HCT116 (cell line): Measurements from ENCODE around the gene KRTAP4-8. TPM values are rescaled to one million over a fixed set of nuclear protein-coding genes. Genes with fewer than 3 reads are reported as not detected.
"Not testable (repeated sequence)": the region's sequence is repeated elsewhere in the genome, so short reads cannot be mapped to it uniquely, and the experiment has no call there.

ENCODE experiments used
- ATAC-seq: fragments of 200-7000 bp; cut with Tn5 transposase; 2 replicates; pipeline ENCODE4 v1.9.1; 2020; ENCODE audit warnings: mild to moderate bottlenecking, moderate library complexity
- BruUV-seq: library from RNA; stranded (reverse); fragments of 400-500 nt; replicated peaks from 2 replicates; lab custom pipeline; 2021; lab: Mats Ljungman, UMichigan
- CTCF ChIA-PET: fragments of 300-600 bp; sonication (Branson Sonifier 250); formaldehyde crosslinking; loops from one replicate; lab custom pipeline; 2021; ENCODE audit warnings: antibody characterized with exemption; lab: Charles Lee
- POLR2A ChIA-PET: fragments of 300-600, 350-600 bp; sonication (Branson Sonifier 250); formaldehyde crosslinking; loops from one replicate; lab custom pipeline; 2021; ENCODE audit warnings: antibody characterized with exemption; lab: Charles Lee
- RAD21 ChIA-PET, 2 experiments: fragments of 300-600 bp; sonication (Branson Sonifier 250); formaldehyde crosslinking; loops; one replicate each; lab custom pipeline; 2023; ENCODE audit warnings: low total read pairs in 2 of 2; ENCODE audit not compliant: uncharacterized antibody in 2 of 2, unreplicated experiment in 2 of 2, low non-redundant PET in 1 of 2; lab: Charles Lee
- DNase-seq: peaks from one replicate; pipeline ENCODE4 v3.0.0-alpha.2; 2010; ENCODE audit warnings: low read depth, low spot score
- H2AFZ ChIP-seq: fragments of 200-600 bp; shearing (Covaris generic), sonication (generic); 2 replicates; pipeline ENCODE4 v1.6.1; 2017; ENCODE audit warnings: low read depth, mixed run types, mixed read lengths, antibody characterized with exemption, low read length; ENCODE audit not compliant: poor library complexity, severe bottlenecking
- H3K27ac ChIP-seq: 2 replicates; pipeline ENCODE4 v1.5.1; 2012; ENCODE audit warnings: low read depth, low read length
- H3K27me3 ChIP-seq: fragments of 200-600 bp; sonication (generic); 2 replicates; pipeline ENCODE4 v1.6.1; 2016; ENCODE audit warnings: mixed run types, low read length, mixed read lengths; ENCODE audit not compliant: insufficient read depth
- H3K36me3 ChIP-seq, 2 experiments: fragments of 200-500 bp in 1 of 2; fragments of 200-600 bp in 1 of 2; sonication (Bioruptor generic) in 1 of 2; sonication (generic) in 1 of 2; 2 replicates each; pipeline versions ENCODE4 v1.5.1 to v1.6.1; 2014 to 2016; ENCODE audit warnings: low read length in 2 of 2, inconsistent platforms in 1 of 2, mixed read lengths in 1 of 2, mixed run types in 1 of 2; ENCODE audit not compliant: insufficient read depth in 2 of 2, control insufficient read depth in 1 of 2
- H3K4me1 ChIP-seq, 2 experiments: fragments of 200-600 bp in 1 of 2; sonication (generic) in 1 of 2; 2 replicates each; pipeline versions ENCODE4 v1.5.1 to v1.6.1; 2012 to 2017; ENCODE audit warnings: low read length in 2 of 2, inconsistent platforms in 1 of 2, mild to moderate bottlenecking in 1 of 2, mixed read lengths in 1 of 2, mixed run types in 1 of 2, moderate library complexity in 1 of 2; ENCODE audit not compliant: insufficient read depth in 2 of 2, control insufficient read depth in 1 of 2
- H3K4me2 ChIP-seq: fragments of 200-600 bp; sonication (generic); 2 replicates; pipeline ENCODE4 v1.6.1; 2017; ENCODE audit warnings: mixed run types, low read length, mixed read lengths
- H3K4me3 ChIP-seq, 2 experiments: fragments of 200-600 bp in 1 of 2; sonication (generic) in 1 of 2; replicated peaks in 1 of 2; 2 replicates each; pipeline ENCODE4 v1.5.1; 2011 to 2016; ENCODE audit warnings: low read length in 2 of 2, control low read depth in 1 of 2, low read depth in 1 of 2, mild to moderate bottlenecking in 1 of 2, mixed read lengths in 1 of 2, mixed run types in 1 of 2
- H3K79me2 ChIP-seq: fragments of 200-600 bp; sonication (generic); 2 replicates; pipeline ENCODE4 v1.6.1; 2017; ENCODE audit warnings: mild to moderate bottlenecking, mixed run types, low read length, moderate library complexity, mixed read lengths; ENCODE audit not compliant: insufficient read depth
- H3K9ac ChIP-seq: fragments of 200-600 bp; sonication (generic); 2 replicates; pipeline ENCODE4 v1.6.1; 2016; ENCODE audit warnings: low read length, mixed read lengths
- H3K9me2 ChIP-seq: fragments of 200-600 bp; sonication (generic), shearing (Covaris generic); 2 replicates; pipeline ENCODE4 v1.6.1; 2017; ENCODE audit warnings: mixed run types, mild to moderate bottlenecking, moderate library complexity; ENCODE audit not compliant: insufficient read depth
- H3K9me3 ChIP-seq, 2 experiments: fragments of 200-500 bp in 1 of 2; fragments of 200-600 bp in 1 of 2; sonication (Bioruptor generic) in 1 of 2; sonication (generic) in 1 of 2; 2 replicates each; pipeline ENCODE4 v1.6.1; 2014 to 2017; ENCODE audit warnings: low read length in 2 of 2, mixed read lengths in 2 of 2, inconsistent platforms in 1 of 2, low read depth in 1 of 2, mild to moderate bottlenecking in 1 of 2, mixed run types in 1 of 2, moderate library complexity in 1 of 2; ENCODE audit not compliant: control insufficient read depth in 1 of 2, insufficient read depth in 1 of 2
- H4K20me1 ChIP-seq: fragments of 200-600 bp; sonication (generic), shearing (Covaris generic); 2 replicates; pipeline ENCODE4 v1.6.1; 2017; ENCODE audit warnings: mixed run types, mild to moderate bottlenecking, moderate library complexity; ENCODE audit not compliant: insufficient read depth
- CBX3 ChIP-seq: IDR thresholded peaks from 2 replicates; pipeline ENCODE4 v1.6.1; 2012; ENCODE audit warnings: low read depth
- EGR1 ChIP-seq: IDR thresholded peaks from 2 replicates; pipeline ENCODE4 v1.6.1; 2012; ENCODE audit warnings: low read depth
- ELF1 ChIP-seq: IDR thresholded peaks from 2 replicates; pipeline ENCODE4 v1.6.1; 2012; ENCODE audit warnings: low read depth, borderline replicate concordance
- EZH2 ChIP-seq: fragments of 200-600 bp; sonication (generic); IDR thresholded peaks from 2 replicates; pipeline ENCODE4 v1.6.1; 2017; ENCODE audit warnings: antibody characterized with exemption, mixed run types
- EZH2phosphoT487 ChIP-seq: fragments of 200-600 bp; IDR thresholded peaks from 2 replicates; pipeline ENCODE4 v1.6.1; 2018; ENCODE audit warnings: antibody characterized with exemption, borderline replicate concordance
- RAD21 ChIP-seq: IDR thresholded peaks from 2 replicates; pipeline ENCODE4 v1.6.1; 2012; ENCODE audit warnings: low read depth, mild to moderate bottlenecking
- SIN3A ChIP-seq: IDR thresholded peaks from 2 replicates; pipeline ENCODE4 v1.6.1; 2012; ENCODE audit warnings: low read depth
- SP1 ChIP-seq: IDR thresholded peaks from 2 replicates; pipeline ENCODE4 v1.6.1; 2012; ENCODE audit warnings: low read depth
- YY1 ChIP-seq: IDR thresholded peaks from 2 replicates; pipeline ENCODE4 v1.6.1; 2011; ENCODE audit warnings: low read length, low read depth, moderate library complexity, mild to moderate bottlenecking; ENCODE audit not compliant: insufficient replicate concordance; ENCODE audit errors: extremely low read depth
- intact Hi-C: fragments of 100-400 bp; cut with micrococcal nuclease; formaldehyde crosslinking; loops from 2 replicates; pipeline ENCODE4 v1.10.0; 2022
- total RNA-seq: library from RNA; stranded (reverse); gene quantifications from one replicate; pipeline ENCODE4 v1.2.1, GENCODE V29; 2021; ENCODE audit not compliant: unreplicated experiment
- TF ChIP-seq, protein P1 (sequence below): IDR thresholded peaks from 2 replicates; pipeline ENCODE4 v1.6.1; 2012
- TF ChIP-seq, protein P2 (sequence below): IDR thresholded peaks from 2 replicates; pipeline ENCODE4 v1.6.1; 2011; ENCODE audit warnings: mild to moderate bottlenecking, low read length, moderate library complexity; ENCODE audit not compliant: insufficient replicate concordance; ENCODE audit errors: extremely low read depth

Gene KRTAP4-8
- total RNA-seq, 1 experiment from 2014 or later = not detected

GRCh38 chr17:41098481-41098880, 539 bp upstream of the KRTAP4-8 start:
- Histone ChIP-seq H4K20me1 (no peaks in the 10 kb centered on the region), H3K9me3 (peaks cover 0 to 5% of the 10 kb centered on the region in 2 experiments; a peak in 1 of 4 replicates), H3K79me2 (no peaks in the 10 kb centered on the region), H3K4me3 (no peak overlapping the region), H2AFZ (no peak overlapping the region), H3K4me2 (no peak overlapping the region), H3K4me1 (peaks cover 0 to 27% of the 10 kb centered on the region in 2 experiments; a peak in 3 of 4 replicates), H3K9ac (no peak overlapping the region), H3K36me3 (peaks cover 0 to 4% of the 10 kb centered on the region in 2 experiments; a peak in 1 of 4 replicates), H3K27me3 (no peaks in the 10 kb centered on the region), H3K9me2 (no peaks in the 10 kb centered on the region), H3K27ac (no peak overlapping the region)
- ChIA-PET POLR2A (no interaction called here), CTCF (no interaction called here), RAD21 (interaction anchor here in 1 of 2 experiments (0.6 kb wide), 1 partner anchor 11 kb away, joined by 3 read pairs; no protein-coding TSS in a partner anchor)
- ATAC-seq (no peak), DNase-seq (no peak)
- intact Hi-C loops = no loop called here
- no TSS peak for BruUV-seq
- no peak for TF ChIP-seq CBX3
- TF ChIP-seq SIN3A = no peak

- no peak overlapping the region for H3K4me3 ChIP-seq
- BruUV-seq = no TSS peak
- no peaks in the 10 kb centered on the region for H3K79me2 ChIP-seq
- no peak overlapping the region for H2AFZ ChIP-seq
- TF ChIP-seq, protein P1, sequence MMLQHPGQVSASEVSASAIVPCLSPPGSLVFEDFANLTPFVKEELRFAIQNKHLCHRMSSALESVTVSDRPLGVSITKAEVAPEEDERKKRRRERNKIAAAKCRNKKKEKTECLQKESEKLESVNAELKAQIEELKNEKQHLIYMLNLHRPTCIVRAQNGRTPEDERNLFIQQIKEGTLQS = no peak
- TF ChIP-seq EZH2phosphoT487 (no peak), RAD21 (no peak), YY1 (no peak), EGR1 (no peak), CBX3 (no peak), SP1 (no peak), SIN3A (no peak), ELF1 (no peak), EZH2 (no peak)
- TF ChIP-seq, protein P2, sequence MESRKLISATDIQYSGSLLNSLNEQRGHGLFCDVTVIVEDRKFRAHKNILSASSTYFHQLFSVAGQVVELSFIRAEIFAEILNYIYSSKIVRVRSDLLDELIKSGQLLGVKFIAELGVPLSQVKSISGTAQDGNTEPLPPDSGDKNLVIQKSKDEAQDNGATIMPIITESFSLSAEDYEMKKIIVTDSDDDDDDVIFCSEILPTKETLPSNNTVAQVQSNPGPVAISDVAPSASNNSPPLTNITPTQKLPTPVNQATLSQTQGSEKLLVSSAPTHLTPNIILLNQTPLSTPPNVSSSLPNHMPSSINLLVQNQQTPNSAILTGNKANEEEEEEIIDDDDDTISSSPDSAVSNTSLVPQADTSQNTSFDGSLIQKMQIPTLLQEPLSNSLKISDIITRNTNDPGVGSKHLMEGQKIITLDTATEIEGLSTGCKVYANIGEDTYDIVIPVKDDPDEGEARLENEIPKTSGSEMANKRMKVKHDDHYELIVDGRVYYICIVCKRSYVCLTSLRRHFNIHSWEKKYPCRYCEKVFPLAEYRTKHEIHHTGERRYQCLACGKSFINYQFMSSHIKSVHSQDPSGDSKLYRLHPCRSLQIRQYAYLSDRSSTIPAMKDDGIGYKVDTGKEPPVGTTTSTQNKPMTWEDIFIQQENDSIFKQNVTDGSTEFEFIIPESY = no peak
- ATAC-seq (no peak), DNase-seq (no peak)
- peaks cover 0 to 5% of the 10 kb centered on the region in 2 experiments; a peak in 1 of 4 replicates for H3K9me3 ChIP-seq
- RAD21 ChIA-PET = no interaction called here
- peaks cover 0 to 4% of the 10 kb centered on the region in 2 experiments; a peak in 1 of 4 replicates for H3K36me3 ChIP-seq
- no peak overlapping the region for H3K27ac ChIP-seq
- no peaks in the 10 kb centered on the region for H3K9me2 ChIP-seq
- H3K4me2 ChIP-seq = no peak overlapping the region
- POLR2A ChIA-PET = no interaction called here
- peaks cover 0 to 11% of the 10 kb centered on the region in 2 experiments; a peak in 1 of 4 replicates for H3K4me1 ChIP-seq
- no peaks in the 10 kb centered on the region for H4K20me1 ChIP-seq
- CTCF ChIA-PET = no interaction called here
- H3K27me3 ChIP-seq = no peaks in the 10 kb centered on the region
- intact Hi-C loops = no loop called here
- no peak overlapping the region for H3K9ac ChIP-seq
These were observed 1.9 kb downstream of the KRTAP4-8 start for GRCh38 chr17:41096055-41096454.

DNA sequence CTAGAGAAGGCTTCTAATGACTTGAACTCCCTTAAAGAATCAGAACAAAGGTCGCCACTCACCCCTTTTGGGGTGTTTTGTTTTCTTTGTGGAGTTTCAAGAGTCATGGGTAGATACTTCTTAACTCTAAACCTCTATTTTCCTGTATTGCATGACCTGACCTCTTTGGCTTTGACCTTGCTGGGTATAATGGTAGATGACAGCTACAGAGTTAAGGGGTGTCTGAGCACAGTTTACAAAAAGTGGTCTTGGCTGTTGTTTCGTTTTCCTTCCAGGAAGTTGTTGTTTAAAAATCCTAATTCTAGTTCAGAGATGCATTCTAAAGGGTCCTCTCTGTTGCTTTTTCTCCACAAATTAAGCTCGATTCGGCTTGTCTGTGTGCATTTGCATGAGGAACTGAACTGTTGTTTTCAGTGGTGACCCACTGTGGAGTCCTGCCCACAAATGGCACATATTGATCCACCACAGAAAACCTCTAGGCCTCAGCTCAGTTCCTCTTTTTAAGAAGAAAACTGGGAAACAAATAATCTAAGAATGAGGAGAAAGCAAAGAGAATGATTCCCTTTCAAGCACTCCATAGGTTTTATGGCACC, 9.1 kb downstream of the KRTAP4-8 start:
- H4K20me1 ChIP-seq, H2AFZ ChIP-seq, POLR2A ChIA-PET, RAD21 ChIA-PET, ATAC-seq, H3K9me2 ChIP-seq, H3K9me3 ChIP-seq, H3K36me3 ChIP-seq, BruUV-seq, H3K4me3 ChIP-seq, H3K4me2 ChIP-seq, H3K27ac ChIP-seq, DNase-seq, intact Hi-C loops, H3K27me3 ChIP-seq, CTCF ChIA-PET, H3K9ac ChIP-seq: not testable (repeated sequence)
- Histone ChIP-seq H3K79me2 (peaks cover 12% of the 10 kb centered on the region), H3K4me1 (peaks cover 10 to 16% of the 10 kb centered on the region in 2 experiments)
